22Rv1 (cell line): ENCODE data around the gene GJD4.

ENCODE experiments used
- H3K27ac ChIP-seq: fragments of 450-650 bp; 2 replicates; pipeline ENCODE4 v1.5.1; 2017
- ZFX ChIP-seq: fragments of 450-650 bp; IDR thresholded peaks from 2 replicates; pipeline ENCODE4 v1.6.1; 2017; ENCODE audit warnings: antibody characterized with exemption, borderline replicate concordance
- TF ChIP-seq, protein P1 (sequence below): fragments of 450-650 bp; IDR thresholded peaks from 2 replicates; pipeline ENCODE4 v1.5.1; 2017; ENCODE audit warnings: mild to moderate bottlenecking

GJD4 gene

DNA sequence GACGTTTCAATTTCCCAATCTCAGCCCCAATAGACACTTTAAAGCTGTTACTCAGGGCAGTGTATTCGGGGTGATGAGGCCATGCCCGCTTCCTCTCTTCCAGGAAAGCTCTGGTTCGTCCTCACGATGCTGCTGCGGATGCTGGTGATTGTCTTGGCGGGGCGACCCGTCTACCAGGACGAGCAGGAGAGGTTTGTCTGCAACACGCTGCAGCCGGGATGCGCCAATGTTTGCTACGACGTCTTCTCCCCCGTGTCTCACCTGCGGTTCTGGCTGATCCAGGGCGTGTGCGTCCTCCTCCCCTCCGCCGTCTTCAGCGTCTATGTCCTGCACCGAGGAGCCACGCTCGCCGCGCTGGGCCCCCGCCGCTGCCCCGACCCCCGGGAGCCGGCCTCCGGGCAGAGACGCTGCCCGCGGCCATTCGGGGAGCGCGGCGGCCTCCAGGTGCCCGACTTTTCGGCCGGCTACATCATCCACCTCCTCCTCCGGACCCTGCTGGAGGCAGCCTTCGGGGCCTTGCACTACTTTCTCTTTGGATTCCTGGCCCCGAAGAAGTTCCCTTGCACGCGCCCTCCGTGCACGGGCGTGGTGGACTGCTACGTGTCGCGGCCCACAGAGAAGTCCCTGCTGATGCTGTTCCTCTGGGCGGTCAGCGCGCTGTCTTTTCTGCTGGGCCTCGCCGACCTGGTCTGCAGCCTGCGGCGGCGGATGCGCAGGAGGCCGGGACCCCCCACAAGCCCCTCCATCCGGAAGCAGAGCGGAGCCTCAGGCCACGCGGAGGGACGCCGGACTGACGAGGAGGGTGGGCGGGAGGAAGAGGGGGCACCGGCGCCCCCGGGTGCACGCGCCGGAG lies 2.6 kb downstream of the GJD4 start:
- no peak overlapping the region for H3K27ac ChIP-seq
- TF ChIP-seq, protein P1, sequence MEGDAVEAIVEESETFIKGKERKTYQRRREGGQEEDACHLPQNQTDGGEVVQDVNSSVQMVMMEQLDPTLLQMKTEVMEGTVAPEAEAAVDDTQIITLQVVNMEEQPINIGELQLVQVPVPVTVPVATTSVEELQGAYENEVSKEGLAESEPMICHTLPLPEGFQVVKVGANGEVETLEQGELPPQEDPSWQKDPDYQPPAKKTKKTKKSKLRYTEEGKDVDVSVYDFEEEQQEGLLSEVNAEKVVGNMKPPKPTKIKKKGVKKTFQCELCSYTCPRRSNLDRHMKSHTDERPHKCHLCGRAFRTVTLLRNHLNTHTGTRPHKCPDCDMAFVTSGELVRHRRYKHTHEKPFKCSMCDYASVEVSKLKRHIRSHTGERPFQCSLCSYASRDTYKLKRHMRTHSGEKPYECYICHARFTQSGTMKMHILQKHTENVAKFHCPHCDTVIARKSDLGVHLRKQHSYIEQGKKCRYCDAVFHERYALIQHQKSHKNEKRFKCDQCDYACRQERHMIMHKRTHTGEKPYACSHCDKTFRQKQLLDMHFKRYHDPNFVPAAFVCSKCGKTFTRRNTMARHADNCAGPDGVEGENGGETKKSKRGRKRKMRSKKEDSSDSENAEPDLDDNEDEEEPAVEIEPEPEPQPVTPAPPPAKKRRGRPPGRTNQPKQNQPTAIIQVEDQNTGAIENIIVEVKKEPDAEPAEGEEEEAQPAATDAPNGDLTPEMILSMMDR: no peak
- TF ChIP-seq ZFX: no peak

GRCh38 chr10:35608328-35608672 lies 3.2 kb downstream of the GJD4 start:
- TF ChIP-seq, protein P1: no peak
- no peak for TF ChIP-seq ZFX
- no peak overlapping the region for H3K27ac ChIP-seq

- H3K27ac ChIP-seq: no peak overlapping the region
- no peak for TF ChIP-seq ZFX
- TF ChIP-seq, protein P1: 0 out of 2 replicates have a peak, but pooled peaks have one; percentile 5
Measured at GRCh38 chr10:35611750-35612149, 6.6 kb downstream of the GJD4 start.

DNA sequence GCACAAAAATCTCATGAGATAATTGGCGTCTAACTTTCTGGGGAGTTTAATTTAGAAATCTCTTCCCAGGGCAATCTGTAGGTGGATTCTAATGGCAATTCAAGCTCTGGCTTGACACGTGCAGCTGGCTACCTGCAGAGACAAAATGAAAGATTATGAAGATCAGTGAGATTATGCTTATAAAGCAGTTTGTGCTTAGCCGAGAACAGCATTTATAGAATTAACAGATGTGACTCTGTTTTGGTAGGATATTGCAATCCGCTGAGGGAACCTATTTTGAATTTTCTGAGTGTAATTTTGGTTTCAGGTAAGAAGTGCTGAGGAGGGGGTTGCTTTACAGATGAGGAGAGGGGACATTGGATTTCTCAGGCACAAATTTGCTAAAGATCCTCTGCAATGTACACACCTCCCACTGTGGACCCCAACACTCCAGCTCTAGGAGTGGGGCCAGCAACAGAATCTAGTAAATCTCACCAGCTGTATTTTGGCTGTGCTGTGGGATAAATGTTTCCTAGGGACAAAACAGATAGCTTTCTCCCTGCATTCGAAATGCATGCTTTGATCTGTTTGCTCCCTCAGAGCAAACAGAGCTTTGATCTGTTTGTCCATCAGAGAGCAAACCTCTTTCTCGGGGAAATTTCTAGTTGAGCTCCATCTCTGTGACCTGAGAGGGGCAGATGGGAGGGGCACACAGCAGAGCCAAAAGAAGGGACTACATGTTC lies 7.4 kb downstream of the GJD4 start:
- H3K27ac ChIP-seq: no peak overlapping the region
- TF ChIP-seq, protein P1: no peak
- no peak for TF ChIP-seq ZFX

GRCh38 chr10:35613107-35613440 lies 7.9 kb downstream of the GJD4 start:
- no peak overlapping the region for H3K27ac ChIP-seq
- TF ChIP-seq, protein P1: no peak
- no peak for TF ChIP-seq ZFX

GRCh38 chr10:35613597-35614226 lies 8.6 kb downstream of the GJD4 start:
- no peak overlapping the region for H3K27ac ChIP-seq
- TF ChIP-seq, protein P1: peak; percentile 41
- no peak for TF ChIP-seq ZFX

DNA sequence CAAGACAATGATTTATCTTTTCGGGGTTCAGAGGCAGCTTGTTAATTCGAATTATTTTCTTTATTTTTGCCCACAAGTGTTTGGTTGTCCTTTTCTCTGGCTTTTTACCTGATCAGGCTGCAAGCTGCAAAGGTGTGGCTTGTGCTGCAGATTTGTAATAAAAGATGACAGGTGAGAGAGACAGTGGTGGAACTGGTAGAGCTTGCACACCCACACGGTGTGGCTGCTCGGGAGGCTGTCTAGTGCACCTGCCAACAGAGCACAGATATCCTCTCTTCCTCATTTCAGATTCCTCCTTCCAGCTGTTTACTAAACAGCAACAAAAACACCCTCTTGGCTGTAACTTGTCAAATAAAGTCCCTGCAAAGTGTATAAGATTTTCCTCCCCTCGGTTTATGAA lies 9.2 kb downstream of the GJD4 start:
- no peak overlapping the region for H3K27ac ChIP-seq
- TF ChIP-seq ZFX: no peak
- TF ChIP-seq, protein P1: no peak
